ENCODE results near the gene TEX11.
"Not testable (repeated sequence)": the region's sequence is repeated elsewhere in the genome, so short reads cannot be mapped to it uniquely, and the experiment has no call there.

The TEX11 gene

DNA sequence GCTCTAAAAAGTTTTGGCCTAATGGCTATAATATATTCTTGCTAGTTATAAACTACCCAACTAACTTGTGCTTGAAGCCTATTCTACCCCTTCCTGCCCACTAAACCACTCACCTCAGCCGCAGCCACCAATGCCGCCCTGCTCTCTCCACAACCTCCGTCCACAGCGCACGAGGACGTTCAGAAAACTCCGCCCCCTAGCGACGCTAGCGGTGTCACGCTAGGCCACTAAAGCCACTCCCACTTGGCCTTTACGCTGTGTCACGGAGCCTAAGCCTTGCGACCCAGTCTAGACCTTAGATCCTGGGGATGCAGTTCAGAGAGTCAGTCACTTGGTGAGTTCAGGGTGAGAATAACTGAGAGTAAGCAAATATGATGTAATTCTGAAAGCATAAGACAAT, at the start of gene TEX11:
Gene TEX11, minus strand, starts transcription at position 171 of the 400 bp plus-strand sequence. CDS start 922 bp downstream, outside the sequence.
- FAIRE-seq: no peak

DNA sequence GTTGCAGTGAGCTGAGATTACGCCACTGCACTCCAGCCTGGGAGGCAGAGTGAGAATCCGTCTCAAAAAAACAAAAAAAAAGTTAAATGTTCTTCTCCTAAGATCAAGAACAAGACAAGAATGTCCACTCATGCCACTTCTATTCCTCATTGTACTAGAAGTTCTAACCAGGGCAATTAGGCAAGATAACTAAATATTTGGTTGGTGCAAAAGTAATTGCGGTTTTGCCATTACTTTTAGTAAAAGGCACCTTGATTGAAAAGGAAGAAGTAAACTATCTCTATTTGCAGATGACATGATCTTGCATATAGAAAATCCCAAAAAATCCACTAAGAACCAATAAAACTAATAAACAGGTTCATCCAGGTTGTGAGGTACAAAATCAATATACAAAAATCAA, 46.4 kb upstream of the TEX11 start:
- no peak for FAIRE-seq

- no peak for FAIRE-seq
Observed at GRCh38 chrX:70924294-70924911, 15.9 kb upstream of the TEX11 start.

DNA sequence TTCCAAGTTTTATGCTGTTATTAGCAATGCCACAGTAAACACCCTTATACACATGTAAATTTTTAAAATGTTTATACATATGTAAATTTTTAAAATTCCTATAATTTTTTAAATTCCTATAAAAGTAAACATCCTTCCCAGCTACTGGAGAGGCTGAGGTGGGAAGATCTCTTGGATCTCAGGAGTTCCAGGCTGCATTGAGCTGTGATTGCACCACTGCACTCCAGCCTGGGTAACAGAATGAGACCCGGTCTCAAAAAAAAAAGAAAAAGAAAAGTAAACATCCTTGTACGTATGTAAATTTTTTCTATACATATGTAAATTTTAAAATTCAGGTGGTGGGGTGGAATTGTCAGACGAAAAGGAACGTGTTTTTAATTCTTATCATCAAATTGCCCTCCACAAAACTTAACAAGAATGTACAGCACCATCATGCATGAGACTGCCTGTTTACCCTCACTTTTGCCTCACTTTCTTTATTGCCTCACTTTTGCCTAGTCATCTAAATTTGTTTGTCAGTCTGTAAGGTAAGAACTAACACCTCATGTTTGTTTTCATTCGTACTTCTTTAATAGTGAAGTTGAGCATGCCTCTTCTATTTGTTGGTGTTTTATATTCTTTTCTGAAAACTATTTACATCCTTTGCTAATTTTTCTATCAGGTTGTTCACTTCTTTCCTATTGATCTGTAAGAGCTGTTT, 14.4 kb upstream of the TEX11 start:
- FAIRE-seq: no peak

GRCh38 chrX:70921709-70922352, 13.3 kb upstream of the TEX11 start:
- no peak for FAIRE-seq

DNA sequence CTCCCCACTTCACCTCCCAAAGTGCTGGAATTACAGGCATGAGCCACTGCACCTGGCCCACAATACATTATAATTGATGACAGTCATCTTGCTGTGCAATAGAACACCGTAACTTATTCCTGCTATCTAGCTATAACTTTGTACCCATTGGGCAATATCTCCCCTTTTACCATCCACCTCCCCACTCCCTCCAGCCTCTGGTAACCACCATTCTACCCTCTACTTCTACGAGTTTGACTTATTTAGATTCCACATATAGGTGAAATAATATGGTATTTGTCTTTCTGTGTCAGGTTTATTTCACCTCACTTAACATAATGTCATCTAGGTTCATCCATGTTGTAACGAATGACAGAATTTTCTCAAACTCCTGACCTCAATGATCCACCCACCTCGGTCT, 8.2 kb upstream of the TEX11 start:
- FAIRE-seq: no peak

DNA sequence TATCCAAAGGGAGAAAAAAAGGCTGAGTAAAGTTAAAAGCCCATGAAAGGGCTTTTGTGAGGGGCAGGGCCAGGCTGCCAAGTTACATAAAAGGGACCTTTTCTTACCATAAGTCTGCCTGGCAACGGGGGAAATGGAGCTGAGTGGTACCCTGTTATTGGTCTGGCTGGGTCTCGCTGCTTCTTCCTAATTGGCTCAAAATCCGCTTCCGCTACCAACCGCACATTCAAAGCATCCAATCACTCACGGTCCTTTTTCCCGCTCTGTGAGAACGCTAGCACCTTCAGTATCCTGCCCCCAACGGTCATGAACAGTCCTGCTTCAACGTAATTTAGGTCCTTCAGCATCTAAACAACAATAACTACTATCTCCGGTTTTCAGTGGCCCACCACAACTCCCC, 611 bp downstream of the TEX11 start:
- FAIRE-seq: no peak

DNA sequence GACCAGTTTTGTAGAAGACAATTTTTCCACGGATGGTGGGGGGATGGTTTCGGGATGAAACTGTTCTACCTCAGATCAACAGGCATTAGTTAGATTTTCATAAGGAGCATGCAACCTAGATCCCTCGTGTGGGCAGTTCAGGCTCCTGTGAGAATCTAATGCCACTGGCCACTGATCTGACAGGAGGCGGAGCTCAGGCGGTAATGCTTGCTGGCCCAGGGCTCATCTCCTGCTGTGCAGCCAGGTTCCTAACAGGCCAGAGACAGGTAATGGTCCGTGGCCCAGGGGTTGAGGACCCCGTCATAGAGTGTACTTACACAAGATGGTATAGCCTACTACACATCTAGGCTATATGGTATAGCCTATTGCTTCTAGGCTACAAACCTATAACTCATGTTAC, 7.0 kb downstream of the TEX11 start:
- FAIRE-seq: no peak

DNA sequence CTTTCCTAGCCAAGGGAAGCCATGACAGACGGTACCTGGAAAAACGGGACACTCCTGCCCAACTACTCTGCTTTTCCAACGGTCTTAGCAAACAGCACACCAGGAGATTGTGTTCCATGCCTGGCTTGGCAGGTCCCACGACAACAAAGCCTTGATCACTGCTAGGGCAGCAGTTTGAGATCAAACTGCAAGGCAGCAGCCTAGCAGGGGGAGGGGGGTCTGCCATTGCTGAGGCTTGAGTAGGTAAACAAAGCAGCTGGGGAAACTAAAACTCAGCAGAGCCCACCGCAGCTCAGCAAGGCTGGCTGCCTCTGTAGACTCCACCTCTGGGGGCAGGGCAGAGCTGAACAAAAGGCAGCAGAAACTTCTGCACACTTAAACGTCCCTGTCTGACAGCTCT, 18.1 kb downstream of the TEX11 start:
- FAIRE-seq: not testable (repeated sequence)

- FAIRE-seq: no peak
Observed at GRCh38 chrX:70878902-70879301, 29.6 kb downstream of the TEX11 start.

- no peak for FAIRE-seq
Observed at GRCh38 chrX:70852294-70852693, 56.2 kb downstream of the TEX11 start.

DNA sequence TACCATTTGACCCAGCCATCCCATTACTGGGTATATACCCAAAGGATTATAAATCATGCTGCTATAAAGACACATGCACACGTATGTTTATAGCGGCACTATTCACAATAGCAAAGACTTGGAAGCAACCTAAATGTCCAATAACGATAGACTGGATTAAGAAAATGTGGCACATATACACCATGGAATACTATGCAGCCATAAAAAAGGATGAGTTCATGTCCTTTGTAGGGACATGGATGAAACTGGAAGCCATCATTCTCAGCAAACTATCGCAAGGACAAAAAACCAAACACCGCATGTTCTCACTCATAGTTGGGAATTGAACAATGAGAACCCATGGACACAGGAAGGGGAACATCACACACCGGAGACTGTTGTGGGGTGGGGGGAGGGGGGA, 64.4 kb downstream of the TEX11 start:
- FAIRE-seq: not testable (repeated sequence)

GRCh38 chrX:70843620-70844019, 64.9 kb downstream of the TEX11 start:
- not testable (repeated sequence) for FAIRE-seq

DNA sequence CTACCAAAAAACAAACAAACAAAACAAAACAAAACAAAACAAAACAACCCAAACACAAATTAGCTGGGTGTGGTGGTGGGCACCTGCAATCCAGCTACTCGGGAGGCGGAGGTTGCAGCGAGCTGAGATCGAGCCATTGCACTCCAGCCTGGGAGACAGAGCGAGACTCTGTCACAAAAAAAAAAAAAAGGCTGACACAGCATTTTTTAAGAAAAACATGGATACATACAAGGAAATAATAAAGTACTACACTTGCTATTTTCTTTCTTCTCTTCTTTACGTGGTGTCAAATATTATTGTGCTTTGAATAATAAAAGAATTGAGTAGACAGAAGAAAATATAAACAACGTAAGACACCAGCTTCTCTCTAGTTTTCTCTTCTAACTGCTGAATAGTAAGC, 73.9 kb downstream of the TEX11 start:
- no peak for FAIRE-seq

DNA sequence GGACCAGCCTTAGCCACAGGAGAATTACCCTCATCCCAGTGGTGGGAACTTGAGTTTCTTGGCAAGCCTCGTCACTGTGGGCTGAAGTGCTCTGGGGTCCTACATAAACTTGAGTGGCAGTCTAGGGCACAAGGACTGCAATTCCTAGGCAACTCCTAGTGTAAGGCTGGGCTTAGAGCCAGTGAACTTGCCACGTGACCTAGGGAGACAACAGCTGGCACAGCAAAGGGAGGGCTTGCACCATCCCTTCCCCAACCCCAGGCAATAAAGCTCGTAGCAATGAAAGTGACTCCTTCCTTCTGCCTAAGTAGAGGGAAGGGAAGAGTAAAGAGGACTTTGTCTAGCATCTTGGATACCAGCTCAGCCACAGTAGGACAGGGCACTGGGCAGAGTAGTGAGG, 81.8 kb downstream of the TEX11 start:
- no peak for FAIRE-seq

GRCh38 chrX:70825366-70825765, 83.1 kb downstream of the TEX11 start:
- FAIRE-seq: no peak

- FAIRE-seq: no peak
Observed at GRCh38 chrX:70808942-70809940, 99.3 kb downstream of the TEX11 start.

DNA sequence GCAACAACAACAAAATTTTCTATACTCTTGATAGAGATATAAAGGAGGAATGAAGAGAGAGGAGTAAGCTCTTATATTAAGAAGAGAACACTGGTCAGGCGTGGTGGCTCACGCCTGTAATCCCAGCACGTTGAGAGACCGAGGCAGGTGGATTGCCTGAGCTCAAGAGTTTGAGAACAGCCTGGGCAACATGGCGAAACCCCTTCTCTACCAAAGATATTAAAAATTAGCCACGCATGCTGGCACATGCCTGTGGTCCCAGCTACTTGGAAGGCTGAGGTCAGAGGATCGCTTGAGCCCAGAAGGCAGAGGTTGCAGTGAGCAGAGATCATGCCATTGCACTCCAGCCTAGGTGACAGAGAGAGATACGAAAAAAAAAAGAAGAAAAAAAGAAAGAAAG, 102.4 kb downstream of the TEX11 start:
- no peak for FAIRE-seq

GRCh38 chrX:70796742-70797141, 111.8 kb downstream of the TEX11 start:
- not testable (repeated sequence) for FAIRE-seq

- FAIRE-seq: no peak
Observed at GRCh38 chrX:70774223-70774622, 134.3 kb downstream of the TEX11 start.

DNA sequence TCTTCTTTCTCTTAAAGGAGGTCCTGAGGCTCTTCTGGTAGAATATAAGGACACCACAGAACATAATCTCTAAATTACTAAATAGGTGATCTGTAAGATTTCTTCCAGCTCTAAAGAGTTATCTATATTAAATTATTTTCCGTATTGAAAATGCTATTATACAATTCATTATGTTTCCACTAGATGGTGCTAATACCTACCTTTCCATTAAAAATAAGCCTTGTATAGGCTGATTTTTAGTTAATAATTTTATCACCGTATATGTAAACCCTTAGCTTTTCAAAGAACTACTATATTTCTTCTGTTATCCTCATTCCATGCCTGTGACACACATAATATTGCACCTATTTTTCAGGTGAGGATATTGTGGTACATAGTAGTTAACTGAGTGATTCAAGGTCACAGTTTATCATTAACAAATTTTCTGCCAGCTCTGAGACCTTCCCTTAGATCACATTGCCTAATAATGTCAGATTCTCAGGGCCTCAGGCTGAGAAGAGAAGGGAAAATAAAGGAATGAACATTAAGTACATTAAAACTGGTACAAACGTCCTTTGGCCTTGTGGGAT, 138.8 kb downstream of the TEX11 start:
- FAIRE-seq: peak; percentile 74

DNA sequence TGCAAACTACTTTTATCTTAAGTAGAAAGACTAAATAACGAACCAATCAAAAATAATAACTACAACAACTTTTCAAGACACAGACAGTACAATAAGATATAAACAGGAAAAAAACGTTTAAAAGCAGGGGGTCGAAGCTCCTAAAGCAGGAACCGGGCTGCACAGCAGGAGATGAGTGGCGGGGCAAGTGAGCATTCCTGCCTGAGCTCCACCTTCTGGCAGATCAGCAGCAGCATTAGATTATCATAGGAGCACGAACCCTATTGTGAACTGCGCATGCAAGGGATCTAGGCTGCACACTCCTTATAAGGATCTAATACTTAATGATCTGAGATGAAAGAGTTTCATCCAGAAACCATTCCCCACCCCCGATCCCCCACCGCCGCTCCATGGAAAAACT, 146.2 kb downstream of the TEX11 start:
- FAIRE-seq: no peak

DNA sequence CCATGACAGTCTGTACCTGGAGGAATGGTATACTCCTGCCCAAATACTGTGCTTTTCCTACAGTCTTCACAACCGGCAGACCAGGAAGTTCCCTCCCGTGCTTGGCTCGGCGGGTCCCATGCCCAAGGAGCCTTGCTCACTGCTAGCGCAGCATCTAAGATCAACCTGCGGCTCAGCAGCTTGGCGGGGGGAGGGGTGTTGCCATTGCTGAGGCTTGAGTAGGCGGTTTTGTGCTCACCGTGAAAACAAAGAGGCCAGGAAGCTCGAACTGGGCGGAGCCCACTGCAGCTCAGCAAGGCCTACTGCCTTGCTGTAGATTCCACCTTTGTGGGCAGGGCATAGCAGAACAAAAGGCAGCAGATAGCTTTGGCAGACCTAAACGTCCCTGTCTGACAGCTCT, 152.7 kb downstream of the TEX11 start:
- FAIRE-seq: no peak
